ENCODE data around the gene KCNG2.

KCNG2 gene

DNA sequence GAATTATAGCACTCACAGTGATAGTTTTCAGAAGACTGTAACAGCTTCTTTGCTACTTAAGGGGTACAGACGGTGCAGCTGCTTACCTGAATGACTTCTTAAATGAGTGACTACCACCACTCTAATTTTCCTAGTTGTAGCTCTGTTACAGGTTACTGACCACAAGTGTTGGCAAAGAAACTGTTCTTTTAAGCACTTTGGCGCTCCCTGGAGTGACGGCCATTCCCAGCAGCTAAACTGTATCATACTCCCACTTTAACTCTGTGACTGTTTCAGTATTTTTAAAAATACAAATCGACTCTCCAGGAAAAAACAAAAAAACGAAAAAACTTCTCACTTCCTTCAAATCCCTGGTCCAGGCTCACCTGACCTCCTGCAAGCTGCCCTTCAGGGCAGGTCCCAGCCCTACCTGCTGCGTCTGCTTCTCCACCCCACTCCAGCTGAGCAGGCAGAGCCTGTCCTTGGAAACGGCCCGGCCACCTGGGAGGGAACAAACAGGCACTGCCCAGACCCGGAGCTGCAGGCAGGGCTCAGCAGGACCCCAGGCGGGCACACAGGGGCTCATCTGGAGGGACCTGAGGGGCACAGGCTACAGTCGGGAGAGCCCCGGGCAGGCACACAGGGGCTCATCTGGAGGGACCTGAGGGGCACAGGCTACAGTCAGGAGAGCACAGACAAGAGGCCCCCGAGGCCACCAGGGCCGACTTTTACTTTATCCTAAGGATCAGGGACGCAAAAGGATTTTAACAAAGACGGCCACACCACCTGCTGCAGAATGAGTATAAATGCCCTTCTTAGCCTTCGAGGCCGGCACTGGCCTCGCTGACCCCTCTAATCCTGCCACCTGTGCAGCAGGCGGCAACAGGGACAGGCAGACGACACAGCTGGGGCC, 129.2 kb downstream of the KCNG2 start:
- Histone ChIP-seq H3K36me3 (ENCODE audit: insufficient read depth, low read length) (peaks cover 26% of the 10 kb centered on the region), H3K27me3 (ENCODE audit: insufficient read depth, low read length, poor library complexity, severe bottlenecking) (no peaks in the 10 kb centered on the region), H3K4me1 (ENCODE audit: insufficient read depth, low read length, poor library complexity, severe bottlenecking) (no peaks in the 10 kb centered on the region), H2AFZ (ENCODE audit: low read length) (no peak overlapping the region), H3K9me2 (replicated peaks; ENCODE audit: low read depth, low read length) (no peaks in the 10 kb centered on the region), H3K79me2 (ENCODE audit: insufficient read depth, low read length) (peaks cover 21% of the 10 kb centered on the region), H3K4me2 (ENCODE audit: low read depth, low read length, poor library complexity, severe bottlenecking) (no peak overlapping the region), H3F3A (ENCODE audit: low read depth) (no peaks in the 10 kb centered on the region), H3K9ac (ENCODE audit: low read depth, low read length, poor library complexity, severe bottlenecking) (no peak overlapping the region), H3K4me3 (ENCODE audit: low read length, poor library complexity, severe bottlenecking) (no peak overlapping the region), H4K20me1 (ENCODE audit: insufficient read depth, low read length, poor library complexity, severe bottlenecking) (no peaks in the 10 kb centered on the region), H3K9me3 (ENCODE audit: insufficient read depth, low read depth, low read length) (peaks cover 12% of the 10 kb centered on the region; the same call in 1 of the 2 replicates)
- TF ChIP-seq EZH2phosphoT487 (IDR thresholded peaks at IDR 0.05; ENCODE audit: borderline replicate concordance), result no peak
- no peak for TF ChIP-seq CTCF (conservative IDR thresholded peaks at IDR 0.05; ENCODE audit: low read length)

DNA sequence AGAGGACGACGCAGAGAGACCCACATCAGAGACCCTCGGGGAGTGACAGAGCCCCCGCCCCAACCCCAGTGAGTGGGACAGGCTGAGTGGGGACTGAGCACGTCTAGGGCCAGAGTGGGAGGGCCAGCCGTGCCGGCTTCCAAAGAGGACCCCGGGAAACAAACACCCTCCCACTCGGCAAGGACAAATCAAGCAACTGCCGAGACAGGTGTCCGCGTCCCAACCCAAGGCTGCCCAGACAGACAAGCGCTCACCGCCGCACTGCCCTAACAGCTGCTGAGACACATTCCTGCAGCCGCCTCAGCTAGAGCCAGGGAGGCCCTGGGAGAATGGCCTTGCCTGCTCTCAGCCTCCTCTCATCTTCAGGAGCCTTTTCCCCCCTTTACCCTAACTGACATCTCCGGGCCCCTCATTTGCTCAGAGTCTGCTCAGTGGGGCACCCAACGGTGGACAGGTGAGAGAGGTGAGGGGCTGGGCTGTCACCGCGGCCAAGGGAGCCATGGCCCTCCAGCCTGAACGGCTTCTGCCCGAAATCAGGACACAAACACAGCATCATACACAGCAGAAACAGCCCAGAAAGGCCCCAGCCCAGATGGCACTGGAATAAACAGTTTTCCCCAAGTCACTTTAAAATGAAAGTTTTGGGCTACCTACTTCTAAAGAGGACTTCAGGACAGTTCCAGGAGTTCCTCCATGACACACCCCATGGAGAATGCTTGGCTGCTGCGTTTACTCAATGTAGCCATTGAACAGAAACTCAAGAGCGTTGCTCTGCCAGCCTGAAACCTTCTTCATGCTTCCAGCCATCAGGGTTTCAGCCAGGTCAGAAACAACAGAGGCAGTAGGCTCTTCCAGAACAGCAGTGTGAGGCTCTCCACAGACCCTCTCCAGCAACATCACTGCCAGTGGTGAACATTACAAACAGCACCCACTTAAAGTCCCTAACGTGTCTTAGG, 130.1 kb downstream of the KCNG2 start:
- H3K9me2 ChIP-seq (replicated peaks; ENCODE audit: low read depth, low read length), result no peaks in the 10 kb centered on the region
- no peak overlapping the region for H3K4me2 ChIP-seq (ENCODE audit: low read depth, low read length, poor library complexity, severe bottlenecking)
- no peaks in the 10 kb centered on the region for H4K20me1 ChIP-seq (ENCODE audit: insufficient read depth, low read length, poor library complexity, severe bottlenecking)
- no peak overlapping the region for H3K9ac ChIP-seq (ENCODE audit: low read depth, low read length, poor library complexity, severe bottlenecking)
- H3F3A ChIP-seq (ENCODE audit: low read depth), result no peaks in the 10 kb centered on the region
- H3K4me3 ChIP-seq (ENCODE audit: low read length, poor library complexity, severe bottlenecking), result no peak overlapping the region
- no peaks in the 10 kb centered on the region for H3K27me3 ChIP-seq (ENCODE audit: insufficient read depth, low read length, poor library complexity, severe bottlenecking)
- H2AFZ ChIP-seq (ENCODE audit: low read length), result no peak overlapping the region
- H3K4me1 ChIP-seq (ENCODE audit: insufficient read depth, low read length, poor library complexity, severe bottlenecking), result no peaks in the 10 kb centered on the region
- TF ChIP-seq CTCF (conservative IDR thresholded peaks at IDR 0.05; ENCODE audit: low read length), result no peak
- no peak for TF ChIP-seq EZH2phosphoT487 (IDR thresholded peaks at IDR 0.05; ENCODE audit: borderline replicate concordance)
- peaks cover 26% of the 10 kb centered on the region for H3K36me3 ChIP-seq (ENCODE audit: insufficient read depth, low read length)
- H3K9me3 ChIP-seq (ENCODE audit: insufficient read depth, low read depth, low read length), result peaks cover 15% of the 10 kb centered on the region; the same call in 1 of the 2 replicates
- H3K79me2 ChIP-seq (ENCODE audit: insufficient read depth, low read length), result peaks cover 21% of the 10 kb centered on the region

- peaks cover 21% of the 10 kb centered on the region for H3K79me2 ChIP-seq (ENCODE audit: insufficient read depth, low read length)
- H3K36me3 ChIP-seq (ENCODE audit: insufficient read depth, low read length), result peaks cover 27% of the 10 kb centered on the region
- H2AFZ ChIP-seq (ENCODE audit: low read length), result no peak overlapping the region
- H3K9me3 ChIP-seq (ENCODE audit: insufficient read depth, low read depth, low read length), result peaks cover 15% of the 10 kb centered on the region; the same call in 1 of the 2 replicates
- H3K4me2 ChIP-seq (ENCODE audit: low read depth, low read length, poor library complexity, severe bottlenecking), result no peak overlapping the region
- no peaks in the 10 kb centered on the region for H3K9me2 ChIP-seq (replicated peaks; ENCODE audit: low read depth, low read length)
- no peaks in the 10 kb centered on the region for H3K27me3 ChIP-seq (ENCODE audit: insufficient read depth, low read length, poor library complexity, severe bottlenecking)
- H3F3A ChIP-seq (ENCODE audit: low read depth), result no peaks in the 10 kb centered on the region
- no peak overlapping the region for H3K4me3 ChIP-seq (ENCODE audit: low read length, poor library complexity, severe bottlenecking)
- no peaks in the 10 kb centered on the region for H3K4me1 ChIP-seq (ENCODE audit: insufficient read depth, low read length, poor library complexity, severe bottlenecking)
- no peaks in the 10 kb centered on the region for H4K20me1 ChIP-seq (ENCODE audit: insufficient read depth, low read length, poor library complexity, severe bottlenecking)
- no peak overlapping the region for H3K9ac ChIP-seq (ENCODE audit: low read depth, low read length, poor library complexity, severe bottlenecking)
- TF ChIP-seq CTCF (conservative IDR thresholded peaks at IDR 0.05; ENCODE audit: low read length) (no peak), EZH2phosphoT487 (IDR thresholded peaks at IDR 0.05; ENCODE audit: borderline replicate concordance) (no peak)
Measured at GRCh38 chr18:79928563-79928960, 130.8 kb downstream of the KCNG2 start.

All from Loucy (cell line).